ENCODE measurements around the gene AQP6. TPM values are rescaled to one million over a fixed set of nuclear protein-coding genes. Genes with fewer than 3 reads are reported as not detected.

The AQP6 gene
- total RNA-seq, 1 donor from 2014 or later: not detected

Other genes starting within 250 kb of the AQP6 start
- gene TMBIM6, start 231.4 kb upstream of the AQP6 start, total RNA-seq: 603 TPM
- 24.0 TPM for gene NCKAP5L, start 144.5 kb upstream of the AQP6 start, total RNA-seq
- gene BCDIN3D, start 129.8 kb upstream of the AQP6 start, total RNA-seq: 3.9 TPM
- gene FAIM2, start 69.0 kb upstream of the AQP6 start, total RNA-seq: 6.2 TPM
- gene AQP2, start 22.2 kb upstream of the AQP6 start, total RNA-seq: 0.70 TPM
- 0.34 TPM for gene AQP5, start 11.1 kb upstream of the AQP6 start, total RNA-seq
- gene RACGAP1, start 52.5 kb downstream of the AQP6 start, total RNA-seq: 5.3 TPM
- gene ASIC1, start 84.6 kb downstream of the AQP6 start, total RNA-seq: 1.6 TPM
- gene SMARCD1, start 112.4 kb downstream of the AQP6 start, total RNA-seq: 64.5 TPM
- gene GPD1, start 131.1 kb downstream of the AQP6 start, total RNA-seq: 1.7 TPM
- 58.9 TPM for gene COX14, start 139.3 kb downstream of the AQP6 start, total RNA-seq
- gene CERS5, start 194.4 kb downstream of the AQP6 start, total RNA-seq: 55.6 TPM

Data from ureter (tissue), 1 donor.